ENCODE measurements around the gene KCNJ9. TPM values are rescaled to one million over a fixed set of nuclear protein-coding genes. Genes with fewer than 3 reads are reported as not detected.

The KCNJ9 gene
- total and polyA plus RNA-seq, 10 of the 15 experiments (the other 5 are each of a cell fraction or from before 2014, with no cell fraction given), result 0.12 TPM; not detected in 9

GRCh38 chr1:160098852-160099561 lies 17.7 kb downstream of the KCNJ9 start (continued):
- TF ChIP-seq ZBTB4 (CRISPR knock-in tag; IDR thresholded peaks at IDR 0.05) (no peak), TCF7 (IDR thresholded peaks at IDR 0.05; ENCODE audit: borderline replicate concordance) (no peak), MYC (IDR thresholded peaks at IDR 0.05; ENCODE audit: insufficient read depth, insufficient read length, insufficient replicate concordance, low read length, severe bottlenecking) (no peak), CHD1 (IDR thresholded peaks at IDR 0.05; ENCODE audit: low read depth, low read length) (no peak), NR2F1 (conservative IDR thresholded peaks at IDR 0.05) (no peak), CHD4 (IDR thresholded peaks at IDR 0.05) (no peak), FOXK2 (IDR thresholded peaks at IDR 0.05) (no peak), KAT2A (conservative IDR thresholded peaks at IDR 0.05; ENCODE audit: control insufficient read depth, low read depth, low read length) (no peak), NFXL1 (IDR thresholded peaks at IDR 0.05; ENCODE audit: borderline replicate concordance) (no peak), ZNF24 (IDR thresholded peaks at IDR 0.05) (no peak), IKZF1 (conservative IDR thresholded peaks at IDR 0.05) (peak; percentile 40; the same call in 1 of the 2 replicates), RAD51 (IDR thresholded peaks at IDR 0.05) (no peak), NR2C1 (IDR thresholded peaks at IDR 0.05) (no peak)
- TF ChIP-seq, protein P1, sequence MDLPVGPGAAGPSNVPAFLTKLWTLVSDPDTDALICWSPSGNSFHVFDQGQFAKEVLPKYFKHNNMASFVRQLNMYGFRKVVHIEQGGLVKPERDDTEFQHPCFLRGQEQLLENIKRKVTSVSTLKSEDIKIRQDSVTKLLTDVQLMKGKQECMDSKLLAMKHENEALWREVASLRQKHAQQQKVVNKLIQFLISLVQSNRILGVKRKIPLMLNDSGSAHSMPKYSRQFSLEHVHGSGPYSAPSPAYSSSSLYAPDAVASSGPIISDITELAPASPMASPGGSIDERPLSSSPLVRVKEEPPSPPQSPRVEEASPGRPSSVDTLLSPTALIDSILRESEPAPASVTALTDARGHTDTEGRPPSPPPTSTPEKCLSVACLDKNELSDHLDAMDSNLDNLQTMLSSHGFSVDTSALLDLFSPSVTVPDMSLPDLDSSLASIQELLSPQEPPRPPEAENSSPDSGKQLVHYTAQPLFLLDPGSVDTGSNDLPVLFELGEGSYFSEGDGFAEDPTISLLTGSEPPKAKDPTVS (IDR thresholded peaks at IDR 0.05; ENCODE audit: low read depth, low read length), result no peak
- TF ChIP-seq, protein P2, sequence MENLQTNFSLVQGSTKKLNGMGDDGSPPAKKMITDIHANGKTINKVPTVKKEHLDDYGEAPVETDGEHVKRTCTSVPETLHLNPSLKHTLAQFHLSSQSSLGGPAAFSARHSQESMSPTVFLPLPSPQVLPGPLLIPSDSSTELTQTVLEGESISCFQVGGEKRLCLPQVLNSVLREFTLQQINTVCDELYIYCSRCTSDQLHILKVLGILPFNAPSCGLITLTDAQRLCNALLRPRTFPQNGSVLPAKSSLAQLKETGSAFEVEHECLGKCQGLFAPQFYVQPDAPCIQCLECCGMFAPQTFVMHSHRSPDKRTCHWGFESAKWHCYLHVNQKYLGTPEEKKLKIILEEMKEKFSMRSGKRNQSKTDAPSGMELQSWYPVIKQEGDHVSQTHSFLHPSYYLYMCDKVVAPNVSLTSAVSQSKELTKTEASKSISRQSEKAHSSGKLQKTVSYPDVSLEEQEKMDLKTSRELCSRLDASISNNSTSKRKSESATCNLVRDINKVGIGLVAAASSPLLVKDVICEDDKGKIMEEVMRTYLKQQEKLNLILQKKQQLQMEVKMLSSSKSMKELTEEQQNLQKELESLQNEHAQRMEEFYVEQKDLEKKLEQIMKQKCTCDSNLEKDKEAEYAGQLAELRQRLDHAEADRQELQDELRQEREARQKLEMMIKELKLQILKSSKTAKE (IDR thresholded peaks at IDR 0.05; ENCODE audit: low read depth, poor library complexity, severe bottlenecking), result no peak
- TF ChIP-seq, protein P3, sequence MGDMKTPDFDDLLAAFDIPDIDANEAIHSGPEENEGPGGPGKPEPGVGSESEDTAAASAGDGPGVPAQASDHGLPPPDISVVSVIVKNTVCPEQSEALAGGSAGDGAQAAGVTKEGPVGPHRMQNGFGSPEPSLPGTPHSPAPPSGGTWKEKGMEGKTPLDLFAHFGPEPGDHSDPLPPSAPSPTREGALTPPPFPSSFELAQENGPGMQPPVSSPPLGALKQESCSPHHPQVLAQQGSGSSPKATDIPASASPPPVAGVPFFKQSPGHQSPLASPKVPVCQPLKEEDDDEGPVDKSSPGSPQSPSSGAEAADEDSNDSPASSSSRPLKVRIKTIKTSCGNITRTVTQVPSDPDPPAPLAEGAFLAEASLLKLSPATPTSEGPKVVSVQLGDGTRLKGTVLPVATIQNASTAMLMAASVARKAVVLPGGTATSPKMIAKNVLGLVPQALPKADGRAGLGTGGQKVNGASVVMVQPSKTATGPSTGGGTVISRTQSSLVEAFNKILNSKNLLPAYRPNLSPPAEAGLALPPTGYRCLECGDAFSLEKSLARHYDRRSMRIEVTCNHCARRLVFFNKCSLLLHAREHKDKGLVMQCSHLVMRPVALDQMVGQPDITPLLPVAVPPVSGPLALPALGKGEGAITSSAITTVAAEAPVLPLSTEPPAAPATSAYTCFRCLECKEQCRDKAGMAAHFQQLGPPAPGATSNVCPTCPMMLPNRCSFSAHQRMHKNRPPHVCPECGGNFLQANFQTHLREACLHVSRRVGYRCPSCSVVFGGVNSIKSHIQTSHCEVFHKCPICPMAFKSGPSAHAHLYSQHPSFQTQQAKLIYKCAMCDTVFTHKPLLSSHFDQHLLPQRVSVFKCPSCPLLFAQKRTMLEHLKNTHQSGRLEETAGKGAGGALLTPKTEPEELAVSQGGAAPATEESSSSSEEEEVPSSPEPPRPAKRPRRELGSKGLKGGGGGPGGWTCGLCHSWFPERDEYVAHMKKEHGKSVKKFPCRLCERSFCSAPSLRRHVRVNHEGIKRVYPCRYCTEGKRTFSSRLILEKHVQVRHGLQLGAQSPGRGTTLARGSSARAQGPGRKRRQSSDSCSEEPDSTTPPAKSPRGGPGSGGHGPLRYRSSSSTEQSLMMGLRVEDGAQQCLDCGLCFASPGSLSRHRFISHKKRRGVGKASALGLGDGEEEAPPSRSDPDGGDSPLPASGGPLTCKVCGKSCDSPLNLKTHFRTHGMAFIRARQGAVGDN (IDR thresholded peaks at IDR 0.05), result no peak
